GM21825 (cell line): ENCODE measurements around the gene HRH3.

Experiments
- ATAC-seq: cut with Tn5 transposase; IDR thresholded peaks from one replicate; pipeline ENCODE4 v1.9.1; 2021; ENCODE audit warnings: mild to moderate bottlenecking, moderate library complexity; ENCODE audit not compliant: unreplicated experiment

The HRH3 gene

GRCh38 chr20:62216636-62217566 lies 3.2 kb downstream of the HRH3 start:
- ATAC-seq: no peak

GRCh38 chr20:62215991-62216635 lies 4.0 kb downstream of the HRH3 start:
- ATAC-seq: no peak

GRCh38 chr20:62215020-62215990 lies 4.8 kb downstream of the HRH3 start:
- ATAC-seq: no peak

GRCh38 chr20:62214067-62214466 lies 6.0 kb downstream of the HRH3 start:
- ATAC-seq: no peak

- ATAC-seq: no peak
Observed at GRCh38 chr20:62212299-62212698, 7.8 kb downstream of the HRH3 start.

GRCh38 chr20:62211769-62212288 lies 8.2 kb downstream of the HRH3 start:
- no peak for ATAC-seq

GRCh38 chr20:62211216-62211615 lies 8.9 kb downstream of the HRH3 start:
- ATAC-seq: no peak

- no peak for ATAC-seq
Observed at GRCh38 chr20:62210496-62210855, 9.6 kb downstream of the HRH3 start.

GRCh38 chr20:62209850-62210495 lies 10.1 kb downstream of the HRH3 start:
- no peak for ATAC-seq

GRCh38 chr20:62208795-62209755 lies 11.0 kb downstream of the HRH3 start:
- ATAC-seq: no peak

GRCh38 chr20:62208061-62208794 lies 11.8 kb downstream of the HRH3 start:
- no peak for ATAC-seq

GRCh38 chr20:62206388-62206775 lies 13.7 kb downstream of the HRH3 start:
- no peak for ATAC-seq

GRCh38 chr20:62205618-62206387 lies 14.3 kb downstream of the HRH3 start:
- ATAC-seq: no peak

- no peak for ATAC-seq
Observed at GRCh38 chr20:62203378-62204030, 16.6 kb downstream of the HRH3 start.

GRCh38 chr20:62202676-62203377 lies 17.3 kb downstream of the HRH3 start:
- no peak for ATAC-seq

GRCh38 chr20:62202083-62202395 lies 18.0 kb downstream of the HRH3 start:
- ATAC-seq: no peak
